HepG2 (cell line): ENCODE data around the gene PRSS23. TPM values are rescaled to one million over a fixed set of nuclear protein-coding genes. Genes with fewer than 3 reads are reported as not detected.

Source experiments
- ATAC-seq: fragments of 200-7000 bp; cut with Tn5 transposase; 3 replicates; pipeline ENCODE4 v1.9.1; 2020; ENCODE audit warnings: mild to moderate bottlenecking, moderate library complexity
- BruUV-seq: library from RNA; stranded (reverse); fragments of 400-500 nt; replicated peaks from 2 replicates; lab custom pipeline; 2021; lab: Mats Ljungman, UMichigan
- CTCF ChIA-PET: fragments of 300-600 bp; formaldehyde crosslinking; extraction: SDS; loops from one replicate; lab custom pipeline; 2021; ENCODE audit warnings: low total read pairs, inconsistent platforms, low intra/inter-chr PET ratio; lab: Yijun Ruan, JAX
- POLR2A ChIA-PET: fragments of 350-600 bp; sonication (Branson Sonifier 250); formaldehyde crosslinking; loops from one replicate; lab custom pipeline; 2020; ENCODE audit warnings: antibody characterized with exemption, inconsistent platforms; lab: Yijun Ruan, JAX
- DNase-seq: peaks from one replicate; pipeline ENCODE4 v3.0.0-alpha.2; 2015; ENCODE audit warnings: low spot score
- FAIRE-seq: peaks from 3 replicates; lab custom pipeline; 2011; peaks lifted over from hg19 to GRCh38; lab: Jason Lieb, UNC
- H2AFZ ChIP-seq: one replicate; pipeline ENCODE4 v1.6.1; 2011; ENCODE audit warnings: low read length, inconsistent platforms
- H3K27ac ChIP-seq: fragments of 300-600 bp; 3 replicates; pipeline ENCODE4 v1.8.0; 2011; ENCODE audit warnings: mixed run types, mild to moderate bottlenecking, mixed read lengths, low read length, inconsistent platforms; ENCODE audit not compliant: insufficient read depth; ENCODE audit errors: extremely low read length
- H3K27me3 ChIP-seq, 2 experiments: fragments of 200-600 bp in 1 of 2; 2 replicates in 1 of 2; 3 replicates in 1 of 2; pipeline versions ENCODE4 v1.6.0 to v1.8.0; 2011; ENCODE audit warnings: low read length in 2 of 2, mild to moderate bottlenecking in 2 of 2, moderate library complexity in 2 of 2, inconsistent platforms in 1 of 2; ENCODE audit not compliant: insufficient read depth in 2 of 2, control insufficient read depth in 1 of 2
- H3K36me3 ChIP-seq, 2 experiments: fragments of 200-600 bp in 1 of 2; replicated peaks in 1 of 2; 2 replicates in 1 of 2; 3 replicates in 1 of 2; pipeline versions ENCODE4 v1.5.1 to v1.8.0; 2011; ENCODE audit warnings: low read length in 2 of 2, inconsistent platforms in 1 of 2; ENCODE audit not compliant: insufficient read depth in 2 of 2, control insufficient read depth in 1 of 2
- H3K4me1 ChIP-seq: 2 replicates; pipeline ENCODE4 v1.5.1; 2012; ENCODE audit warnings: low read length, inconsistent platforms; ENCODE audit not compliant: insufficient read depth
- H3K4me2 ChIP-seq: 2 replicates; pipeline ENCODE4 v1.6.0; 2011; ENCODE audit warnings: low read depth, low read length, inconsistent platforms
- H3K4me3 ChIP-seq, 3 experiments: fragments of 200-600 bp in 1 of 3; sonication (generic), shearing (Covaris generic) in 1 of 3; replicated peaks in 1 of 3; 2 replicates each; pipeline ENCODE4 v1.5.1; 2011 to 2016; ENCODE audit warnings: low read length in 3 of 3, inconsistent platforms in 2 of 3, low read depth in 2 of 3, mild to moderate bottlenecking in 2 of 3, control low read depth in 1 of 3, mixed read lengths in 1 of 3; ENCODE audit not compliant: insufficient read depth in 1 of 3
- H3K79me2 ChIP-seq: one replicate; pipeline ENCODE4 v1.6.1; 2011; ENCODE audit warnings: low read length, inconsistent platforms; ENCODE audit not compliant: insufficient read depth
- H3K9ac ChIP-seq: 2 replicates; pipeline ENCODE4 v1.6.0; 2011; ENCODE audit warnings: mild to moderate bottlenecking, low read depth, low read length, inconsistent platforms; ENCODE audit not compliant: insufficient read depth
- H3K9me3 ChIP-seq: 2 replicates; pipeline ENCODE4 v1.5.1; 2012; ENCODE audit warnings: mild to moderate bottlenecking, low read length
- H4K20me1 ChIP-seq: 2 replicates; pipeline ENCODE4 v1.6.0; 2011; ENCODE audit warnings: inconsistent platforms, mild to moderate bottlenecking, low read length, moderate library complexity; ENCODE audit not compliant: insufficient read depth
- IKZF5 ChIP-seq: IDR thresholded peaks from 2 replicates; pipeline ENCODE4 v1.6.1; 2018; ENCODE audit warnings: missing genetic modification reagents, mild to moderate bottlenecking, missing compliant biosample characterization
- MEIS1 ChIP-seq: sonication (generic); formaldehyde crosslinking; IDR thresholded peaks from 2 replicates; pipeline ENCODE4 v1.9.0; 2021; ENCODE audit warnings: mild to moderate bottlenecking, missing genetic modification reagents, moderate library complexity, borderline replicate concordance
- NFIB ChIP-seq: sonication (generic); formaldehyde crosslinking; IDR thresholded peaks from 2 replicates; pipeline ENCODE4 v1.9.0; 2021; ENCODE audit warnings: missing genetic modification reagents, mild to moderate bottlenecking, borderline replicate concordance
- NR1H2 ChIP-seq: sonication (generic); formaldehyde crosslinking; IDR thresholded peaks from 2 replicates; pipeline ENCODE4 v1.8.1; 2022; ENCODE audit warnings: low read depth, missing genetic modification reagents, borderline replicate concordance
- RBM22 ChIP-seq: fragments of 200-400 bp; formaldehyde crosslinking; optimal IDR thresholded peaks from 2 replicates; pipeline ENCODE3; 2017; ENCODE audit warnings: mild to moderate bottlenecking, low read length, moderate library complexity
- RFXAP ChIP-seq: sonication (generic); formaldehyde crosslinking; IDR thresholded peaks from 2 replicates; pipeline ENCODE4 v1.4.0; 2020; ENCODE audit warnings: missing genetic modification reagents, borderline replicate concordance
- SP5 ChIP-seq: IDR thresholded peaks from 2 replicates; pipeline ENCODE4 v1.6.1; 2016; ENCODE audit warnings: low read depth, borderline replicate concordance
- TEAD3 ChIP-seq: optimal IDR thresholded peaks from 2 replicates; pipeline ENCODE3; 2016; ENCODE audit warnings: borderline replicate concordance
- WIZ ChIP-seq: sonication (generic); formaldehyde crosslinking; IDR thresholded peaks from 2 replicates; pipeline ENCODE4 v1.5.1; 2020; ENCODE audit warnings: mild to moderate bottlenecking, missing genetic modification reagents
- ZFP82 ChIP-seq: sonication (generic); formaldehyde crosslinking; IDR thresholded peaks from 2 replicates; pipeline ENCODE4 v1.5.1; 2020; ENCODE audit warnings: mild to moderate bottlenecking, missing genetic modification reagents, borderline replicate concordance
- ZNF10 ChIP-seq: sonication (generic); formaldehyde crosslinking; IDR thresholded peaks from 2 replicates; pipeline ENCODE4 v1.4.0; 2020; ENCODE audit warnings: mild to moderate bottlenecking, low read depth, missing genetic modification reagents, borderline replicate concordance
- ZNF550 ChIP-seq: sonication (generic); formaldehyde crosslinking; IDR thresholded peaks from 2 replicates; pipeline ENCODE4 v1.4.0; 2020; ENCODE audit warnings: mild to moderate bottlenecking, missing genetic modification reagents, borderline replicate concordance
- ZNF569 ChIP-seq: sonication (generic); formaldehyde crosslinking; IDR thresholded peaks from 2 replicates; pipeline ENCODE4 v1.5.0; 2020; ENCODE audit warnings: mild to moderate bottlenecking, missing genetic modification reagents, moderate library complexity, borderline replicate concordance
- ZNF652 ChIP-seq: IDR thresholded peaks from 2 replicates; pipeline ENCODE4 v1.6.1; 2016; ENCODE audit warnings: low read depth, borderline replicate concordance
- WGBS: methylation state at CpG from one replicate; pipeline ENCODE4 v1.1.6; 2017; ENCODE audit warnings: low lambda C conversion rate; 5-methylcytosine and 5-hydroxymethylcytosine counted together
- in situ Hi-C: cut with HindIII; loops from 2 replicates; pipeline ENCODE4 v1.10.0; 2017; ENCODE audit warnings: low pct_unique_long_range_greater_than_20kb; ENCODE audit not compliant: extremely low pct_ligation_motif_present
- intact Hi-C: fragments of 100-400 bp; cut with micrococcal nuclease; formaldehyde crosslinking; loops from one replicate; pipeline ENCODE4 v1.10.0; 2022; ENCODE audit not compliant: unreplicated experiment
- polyA plus RNA-seq, 8 experiments: library from polyadenylated mRNA; depleted of rRNA in 3 of 8; stranded (reverse) in 7 of 8; unstranded in 1 of 8; fragments of >200 nt; fragmentation: Illumina TruSeq in 4 of 8; extraction: Trizol in 4 of 8; gene quantifications; 2 replicates each; pipeline versions ENCODE4 v1.2.1 to v1.2.3, GENCODE V29; 2011 to 2016; ENCODE audit warnings: low read depth in 4 of 8, missing spikeins in 1 of 8, mixed read lengths in 1 of 8; ENCODE audit not compliant: insufficient read depth in 1 of 8
- total RNA-seq, 5 experiments: library from RNA; depleted of rRNA; stranded (reverse); fragments of >200 nt; fragmentation: Illumina TruSeq; extraction: Trizol; gene quantifications; 2 replicates each; pipeline ENCODE4 v1.2.3, GENCODE V29; 2016; ENCODE audit warnings: low read depth in 1 of 5
- TF ChIP-seq, protein P1 (sequence below): sonication (generic); formaldehyde crosslinking; IDR thresholded peaks from 2 replicates; pipeline ENCODE4 v1.9.0; 2022; ENCODE audit warnings: missing genetic modification reagents, mild to moderate bottlenecking, borderline replicate concordance

The PRSS23 gene
- total and polyA plus RNA-seq, 2 of the 13 experiments (the other 11 are each of a cell fraction or from before 2014, with no cell fraction given) = 0.20 to 0.30 TPM

GRCh38 chr11:86765878-86766277, 34.5 kb upstream of the PRSS23 start:
- Histone ChIP-seq H3K9ac (no peak overlapping the region), H2AFZ (no peak overlapping the region), H3K4me3 (no peak overlapping the region), H3K4me2 (no peak overlapping the region), H3K9me3 (no peaks in the 10 kb centered on the region), H3K27me3 (0 out of 5 replicates have a peak, but pooled peaks cover 0 to 3% of the 10 kb centered on the region in 2 experiments), H3K4me1 (no peaks in the 10 kb centered on the region), H3K27ac (no peak overlapping the region), H4K20me1 (no peaks in the 10 kb centered on the region), H3K36me3 (no peaks in the 10 kb centered on the region), H3K79me2 (no peaks in the 10 kb centered on the region)
- DNase-seq (no peak), ATAC-seq (no peak), FAIRE-seq (no peak)
- CTCF ChIA-PET = no interaction called here
- intact Hi-C loops = no loop called here
- in situ Hi-C loops = no loop called here
- TF ChIP-seq ZNF10 (CRISPR knock-in tag) = no peak
- TF ChIP-seq SP5 (CRISPR knock-in tag) = no peak
- no peak for TF ChIP-seq RBM22
- 3% methylated on average over 2 of the region's 2 CpGs for WGBS
- POLR2A ChIA-PET = no interaction called here
- no TSS peak for BruUV-seq

GRCh38 chr11:86769219-86769618, 31.1 kb upstream of the PRSS23 start:
- FAIRE-seq (no peak), DNase-seq (no peak), ATAC-seq (no peak)
- ChIA-PET POLR2A (no interaction called here), CTCF (no interaction called here)
- intact Hi-C loops (no loop called here), in situ Hi-C loops (no loop called here)
- no peaks in the 10 kb centered on the region for H3K79me2 ChIP-seq
- no peak overlapping the region for H3K4me3 ChIP-seq
- H3K27me3 ChIP-seq = peaks cover 0 to 3% of the 10 kb centered on the region in 2 experiments; a peak in 1 of 5 replicates
- H3K36me3 ChIP-seq = no peaks in the 10 kb centered on the region
- no peak overlapping the region for H3K27ac ChIP-seq
- WGBS = 0% methylated on average over 1 of the region's 2 CpGs
- no peak overlapping the region for H3K4me2 ChIP-seq
- H2AFZ ChIP-seq = no peak overlapping the region
- no peaks in the 10 kb centered on the region for H3K4me1 ChIP-seq
- H3K9ac ChIP-seq = no peak overlapping the region
- BruUV-seq = no TSS peak
- H4K20me1 ChIP-seq = no peaks in the 10 kb centered on the region
- no peaks in the 10 kb centered on the region for H3K9me3 ChIP-seq
- TF ChIP-seq ZFP82 (CRISPR knock-in tag) (no peak), ZNF652 (CRISPR knock-in tag) (no peak), NFIB (CRISPR knock-in tag) (no peak), RFXAP (CRISPR knock-in tag) (no peak), TEAD3 (CRISPR knock-in tag) (no peak), MEIS1 (CRISPR knock-in tag) (no peak), WIZ (CRISPR knock-in tag) (no peak), IKZF5 (no peak), ZNF550 (CRISPR knock-in tag) (no peak), ZNF569 (CRISPR knock-in tag) (no peak), NR1H2 (CRISPR knock-in tag) (no peak)
- TF ChIP-seq, protein P1, sequence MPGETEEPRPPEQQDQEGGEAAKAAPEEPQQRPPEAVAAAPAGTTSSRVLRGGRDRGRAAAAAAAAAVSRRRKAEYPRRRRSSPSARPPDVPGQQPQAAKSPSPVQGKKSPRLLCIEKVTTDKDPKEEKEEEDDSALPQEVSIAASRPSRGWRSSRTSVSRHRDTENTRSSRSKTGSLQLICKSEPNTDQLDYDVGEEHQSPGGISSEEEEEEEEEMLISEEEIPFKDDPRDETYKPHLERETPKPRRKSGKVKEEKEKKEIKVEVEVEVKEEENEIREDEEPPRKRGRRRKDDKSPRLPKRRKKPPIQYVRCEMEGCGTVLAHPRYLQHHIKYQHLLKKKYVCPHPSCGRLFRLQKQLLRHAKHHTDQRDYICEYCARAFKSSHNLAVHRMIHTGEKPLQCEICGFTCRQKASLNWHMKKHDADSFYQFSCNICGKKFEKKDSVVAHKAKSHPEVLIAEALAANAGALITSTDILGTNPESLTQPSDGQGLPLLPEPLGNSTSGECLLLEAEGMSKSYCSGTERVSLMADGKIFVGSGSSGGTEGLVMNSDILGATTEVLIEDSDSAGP (CRISPR knock-in tag) = no peak
